Thoracic aorta (tissue), 2 donors: ENCODE measurements around the gene LRRC27. TPM values are rescaled to one million over a fixed set of nuclear protein-coding genes. Genes with fewer than 3 reads are reported as not detected.

ENCODE experiments used
- ATAC-seq: fragments of 150-250 bp; one replicate; pipeline ENCODE4 v1.8.0; 2017; ENCODE audit warnings: low read depth; ENCODE audit not compliant: insufficient number of reproducible peaks, low FRiP score
- DNase-seq: peaks from one replicate; pipeline ENCODE4 v3.0.0-alpha.2; 2020; ENCODE audit warnings: low spot score
- H3K27ac ChIP-seq, 2 donors: fragments of 200-600 bp; sonication (generic); 1 replicate in 1 of 2; 2 replicates in 1 of 2; pipeline ENCODE4 v1.5.1; 2016; ENCODE audit warnings: mild to moderate bottlenecking in 2 of 2, moderate library complexity in 2 of 2
- H3K27me3 ChIP-seq: fragments of 200-600 bp; sonication (generic); replicated peaks from 2 replicates; pipeline ENCODE4 v1.6.0; 2016; ENCODE audit warnings: mild to moderate bottlenecking; ENCODE audit not compliant: insufficient read depth
- H3K36me3 ChIP-seq: fragments of 200-600 bp; sonication (generic); one replicate; pipeline ENCODE4 v1.5.1; 2016
- H3K4me1 ChIP-seq, 2 donors: fragments of 200-600 bp; sonication (generic); 1 replicate in 1 of 2; 2 replicates in 1 of 2; pipeline versions ENCODE4 v1.5.1 to v1.6.0; 2016; ENCODE audit warnings: low read depth in 2 of 2, mild to moderate bottlenecking in 1 of 2; ENCODE audit not compliant: control insufficient read depth in 1 of 2
- H3K4me3 ChIP-seq: fragments of 200-600 bp; sonication (generic); 2 replicates; pipeline ENCODE4 v1.5.1; 2016; ENCODE audit warnings: mild to moderate bottlenecking
- H3K9me3 ChIP-seq: fragments of 200-600 bp; sonication (generic); 2 replicates; pipeline ENCODE4 v1.5.1; 2016
- CTCF ChIP-seq: fragments of 200-600 bp; sonication (generic); IDR thresholded peaks from one replicate; pipeline ENCODE4 v1.5.1; 2019; ENCODE audit warnings: antibody characterized with exemption
- total RNA-seq, 2 donors: library from RNA; depleted of rRNA; stranded (reverse); fragments of >200 nt; gene quantifications; one replicate each; pipeline versions ENCODE4 v1.1.0 to v1.2.3, GENCODE V29; 2016

LRRC27 gene
- total RNA-seq, 2 donors from 2014 or later: 3.2 to 8.9 TPM

DNA sequence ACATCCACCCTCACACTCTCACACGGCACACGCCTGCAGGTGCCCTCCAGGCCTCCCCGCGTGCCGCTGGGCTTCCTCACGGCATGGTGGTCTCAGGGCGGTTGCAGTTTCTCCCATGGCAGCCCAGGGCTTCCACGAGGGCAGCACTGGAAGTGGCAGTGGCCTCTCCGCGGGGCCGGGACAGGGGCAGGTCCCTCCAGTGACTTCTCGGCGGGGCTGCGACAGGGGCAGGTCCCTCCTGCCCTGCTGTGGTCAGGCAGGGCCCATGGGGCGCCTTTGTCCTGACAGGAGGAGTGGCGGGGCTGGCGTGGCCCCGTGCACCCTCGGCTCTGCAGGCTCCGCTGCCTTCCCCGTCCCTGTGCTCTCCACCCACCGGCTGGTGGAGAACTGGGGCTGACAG, 84.0 kb downstream of the LRRC27 start:
- no peak for TF ChIP-seq CTCF
- Histone ChIP-seq H3K27me3 (no peaks in the 10 kb centered on the region), H3K4me3 (no peak overlapping the region), H3K36me3 (no peaks in the 10 kb centered on the region), H3K27ac (no peak overlapping the region), H3K4me1 (peaks cover 15 to 37% of the 10 kb centered on the region in 2 donors), H3K9me3 (no peaks in the 10 kb centered on the region)
- ATAC-seq (no peak), DNase-seq (no peak)

DNA sequence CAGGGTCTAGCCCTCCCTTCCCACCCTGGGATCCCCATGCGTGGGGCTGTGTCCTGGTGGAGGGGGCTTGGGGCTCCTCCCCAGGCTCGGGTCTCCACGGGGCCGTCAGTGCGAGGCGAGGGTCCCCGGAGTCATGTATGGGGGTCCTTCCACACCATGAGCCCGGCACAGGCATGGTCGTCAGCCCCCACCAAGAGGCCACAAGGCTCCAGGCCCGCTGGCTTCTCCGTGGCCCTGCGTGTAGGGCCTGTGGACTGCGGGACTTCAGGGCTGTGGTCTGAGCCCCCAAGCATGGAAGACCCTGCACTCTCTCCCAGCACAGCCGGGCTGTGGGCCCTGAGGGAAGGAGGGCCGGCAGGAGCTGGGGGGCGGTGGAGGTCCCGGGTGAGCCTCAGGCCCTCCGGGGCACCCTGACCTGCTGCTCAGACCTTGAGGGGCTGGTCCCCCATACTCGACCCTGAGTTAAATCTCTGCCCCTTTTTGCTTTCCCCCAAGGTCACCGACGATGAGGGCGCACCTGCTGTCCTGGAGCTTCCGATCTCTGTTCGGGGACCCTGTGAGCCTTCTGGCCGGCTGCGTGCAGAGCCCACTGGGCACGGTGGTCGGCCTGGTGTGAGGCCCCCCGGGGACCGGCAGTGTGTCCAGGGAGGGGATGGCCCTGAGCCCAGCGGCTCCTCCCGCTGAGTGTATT, 84.7 kb downstream of the LRRC27 start:
- peaks cover 19 to 37% of the 10 kb centered on the region in 2 donors for H3K4me1 ChIP-seq
- TF ChIP-seq CTCF: no peak
- ATAC-seq: no peak
- DNase-seq: no peak
- no peak overlapping the region for H3K4me3 ChIP-seq
- H3K9me3 ChIP-seq: no peaks in the 10 kb centered on the region
- no peaks in the 10 kb centered on the region for H3K36me3 ChIP-seq
- H3K27ac ChIP-seq: peak overlapping the region in 1 of 2 donors; percentile 55
- H3K27me3 ChIP-seq: no peaks in the 10 kb centered on the region

DNA sequence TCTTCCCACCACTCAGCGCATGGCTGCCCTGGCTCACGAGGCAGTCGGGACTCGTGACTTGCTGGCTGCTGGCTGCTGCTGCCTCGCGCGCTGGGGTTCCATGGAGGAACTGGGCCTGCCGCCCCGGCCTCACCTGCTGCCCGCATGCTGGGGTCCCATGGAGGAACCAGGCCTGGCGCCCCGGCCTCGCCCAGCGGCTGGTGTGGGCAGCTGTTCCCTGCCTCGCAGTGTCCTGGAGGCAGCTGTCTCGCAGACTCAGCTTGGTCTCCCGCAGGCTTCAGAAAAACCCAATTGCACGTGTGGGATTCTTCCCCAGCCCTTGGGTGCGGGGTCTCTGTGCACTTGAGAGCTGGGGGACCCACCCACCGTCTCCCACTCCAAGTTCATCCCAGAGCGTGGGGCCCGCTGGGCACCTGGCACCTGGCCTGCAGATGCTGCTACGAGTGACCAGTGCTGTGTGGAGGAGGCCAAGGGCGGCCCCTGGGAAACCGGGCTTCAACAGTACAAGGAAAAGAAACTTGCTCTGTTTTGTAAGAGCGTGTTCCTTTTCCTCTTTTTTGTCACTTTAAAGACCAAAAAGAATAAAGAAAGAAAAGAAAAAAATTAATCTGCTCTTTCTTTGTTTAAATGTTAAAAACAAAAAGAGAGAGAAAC, 85.4 kb downstream of the LRRC27 start:
- no peaks in the 10 kb centered on the region for H3K9me3 ChIP-seq
- peak overlapping the region in 1 of 2 donors; percentile 55 for H3K27ac ChIP-seq
- H3K4me1 ChIP-seq: peaks cover 21 to 38% of the 10 kb centered on the region in 2 donors
- H3K4me3 ChIP-seq: no peak overlapping the region
- no peaks in the 10 kb centered on the region for H3K27me3 ChIP-seq
- no peak for ATAC-seq
- no peak for TF ChIP-seq CTCF
- no peak for DNase-seq
- H3K36me3 ChIP-seq: no peaks in the 10 kb centered on the region

GRCh38 chr10:132417957-132418441, 86.0 kb downstream of the LRRC27 start:
- TF ChIP-seq CTCF: no peak
- ATAC-seq (no peak), DNase-seq (no peak)
- H3K27me3 ChIP-seq: no peaks in the 10 kb centered on the region
- no peaks in the 10 kb centered on the region for H3K36me3 ChIP-seq
- no peak overlapping the region for H3K4me3 ChIP-seq
- H3K9me3 ChIP-seq: no peaks in the 10 kb centered on the region
- peaks cover 21 to 39% of the 10 kb centered on the region in 2 donors for H3K4me1 ChIP-seq
- peak overlapping the region in 1 of 2 donors; percentile 55 for H3K27ac ChIP-seq

DNA sequence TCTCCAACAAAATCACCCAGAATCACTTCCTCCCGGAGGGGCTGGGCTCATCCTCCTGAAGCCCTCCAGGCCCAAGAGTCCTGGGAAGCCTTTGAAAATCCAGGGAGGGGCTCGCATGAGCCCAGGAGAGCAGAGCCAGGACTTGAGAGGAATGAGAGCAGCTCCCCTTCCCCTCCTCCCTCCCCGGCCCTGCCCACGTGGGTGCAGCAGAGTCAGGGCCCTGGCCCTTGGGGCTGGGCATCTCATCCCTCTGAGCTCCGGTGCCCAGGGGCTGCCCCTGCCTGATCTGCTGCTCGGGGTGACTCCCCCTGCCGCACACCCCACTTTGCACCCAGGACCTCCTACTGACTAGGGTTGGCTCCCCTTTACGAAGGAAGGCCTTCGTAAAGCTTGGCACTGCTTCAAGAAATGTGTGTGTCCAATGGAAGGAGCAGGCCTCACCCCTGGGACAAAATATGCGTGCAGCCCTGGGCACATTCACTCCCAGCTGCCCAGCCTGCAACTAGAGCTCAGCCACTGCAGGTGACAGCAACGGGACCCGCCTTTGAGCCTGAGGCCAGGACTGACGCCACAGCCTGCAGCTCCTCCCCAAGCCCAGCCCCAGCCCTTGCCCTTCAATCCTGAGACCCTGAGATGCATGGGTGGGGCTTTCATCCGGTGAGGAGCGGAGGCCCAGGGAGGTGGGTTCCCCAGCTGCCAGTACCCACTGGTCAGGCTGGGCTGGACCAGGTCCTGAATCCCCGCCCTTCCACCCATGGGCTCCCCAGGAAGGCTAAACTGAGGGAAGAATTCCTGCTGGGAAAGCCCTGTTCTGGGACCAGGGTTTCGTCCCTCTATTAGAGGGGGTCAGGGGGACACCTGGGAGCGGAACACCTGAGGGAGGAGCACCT, 86.8 kb downstream of the LRRC27 start:
- H3K4me1 ChIP-seq: peaks cover 21 to 39% of the 10 kb centered on the region in 2 donors

More for the DNA sequence above, 86.8 kb downstream of the LRRC27 start:
- peak overlapping the region; percentile 32 to 55 for H3K27ac ChIP-seq
- H3K27me3 ChIP-seq: no peaks in the 10 kb centered on the region
- H3K4me3 ChIP-seq: no peak overlapping the region
- ATAC-seq: no peak
- no peak for DNase-seq
- TF ChIP-seq CTCF: no peak
- no peaks in the 10 kb centered on the region for H3K9me3 ChIP-seq
- no peaks in the 10 kb centered on the region for H3K36me3 ChIP-seq
